IPS-20b (cell line): ENCODE results near the gene WDR19.
A peak's percentile ranks its signal among the peaks of the same experiment; 100 is the strongest.
"Not testable (repeated sequence)": the region's sequence is repeated elsewhere in the genome, so short reads cannot be mapped to it uniquely, and the experiment has no call there.

Experiments used
- H3K27ac ChIP-seq: one replicate; pipeline ENCODE4 v1.5.1; 2013; ENCODE audit warnings: low read length
- H3K27me3 ChIP-seq: 2 replicates; pipeline ENCODE4 v1.6.1; 2013; ENCODE audit warnings: mild to moderate bottlenecking, low read length, inconsistent platforms; ENCODE audit not compliant: insufficient read depth
- H3K36me3 ChIP-seq: 2 replicates; pipeline ENCODE4 v1.6.1; 2013; ENCODE audit warnings: low read depth, mild to moderate bottlenecking, inconsistent platforms, low read length, moderate library complexity; ENCODE audit not compliant: insufficient read depth
- H3K4me1 ChIP-seq: 2 replicates; pipeline ENCODE4 v1.6.1; 2013; ENCODE audit warnings: mild to moderate bottlenecking, control low read depth, inconsistent platforms, low read length, moderate library complexity; ENCODE audit not compliant: insufficient read depth
- H3K4me3 ChIP-seq: 2 replicates; pipeline ENCODE4 v1.5.1; 2013; ENCODE audit warnings: mild to moderate bottlenecking, low read length, inconsistent platforms
- H3K9ac ChIP-seq: 2 replicates; pipeline ENCODE4 v1.6.1; 2013; ENCODE audit warnings: low read depth, mild to moderate bottlenecking, inconsistent platforms, low read length, moderate library complexity
- H3K9me3 ChIP-seq: 2 replicates; pipeline ENCODE4 v1.6.1; 2013; ENCODE audit warnings: mild to moderate bottlenecking, low read depth, low read length, inconsistent platforms; ENCODE audit not compliant: insufficient read depth

WDR19 gene

GRCh38 chr4:39181905-39182638 is at the start of gene WDR19:
Gene WDR19, plus strand, starts transcription at chr4:39182529. Its CDS starts 29 bp downstream, at chr4:39182558.
- H3K27me3 ChIP-seq: peaks cover 11% of the 10 kb centered on the region

DNA sequence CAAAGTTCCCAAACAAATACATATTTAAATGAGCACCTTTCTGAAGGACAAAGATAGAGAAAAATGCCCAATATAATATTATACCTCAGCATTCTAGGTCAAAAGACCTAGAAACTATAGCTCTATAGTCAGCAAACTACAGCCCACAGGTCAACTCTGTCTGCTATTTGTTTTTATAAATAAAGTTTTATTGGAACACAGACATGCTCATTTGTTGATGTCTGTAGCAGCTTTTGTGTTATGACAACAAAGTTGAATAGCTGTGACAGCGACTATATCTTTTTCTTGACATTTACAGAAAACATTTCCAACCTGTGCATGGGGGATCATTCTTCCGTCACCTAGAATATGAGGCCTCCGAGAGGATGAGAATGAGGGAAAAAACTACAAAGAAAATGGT is 48.7 kb upstream of the WDR19 start:
- no peaks in the 10 kb centered on the region for H3K27me3 ChIP-seq

More at GRCh38 chr4:39181905-39182638, at the start of gene WDR19:
- H3K36me3 ChIP-seq: no peaks in the 10 kb centered on the region; the same call in none of the 2 replicates
- peaks cover 3% of the 10 kb centered on the region; the same call in 1 of the 2 replicates for H3K4me1 ChIP-seq
- no peaks in the 10 kb centered on the region for H3K9me3 ChIP-seq
- peak within 1 kb of the TSS; percentile 88 for H3K4me3 ChIP-seq
- no peak within 1 kb of the TSS for H3K27ac ChIP-seq
- H3K9ac ChIP-seq: peak within 1 kb of the TSS; percentile 67

DNA sequence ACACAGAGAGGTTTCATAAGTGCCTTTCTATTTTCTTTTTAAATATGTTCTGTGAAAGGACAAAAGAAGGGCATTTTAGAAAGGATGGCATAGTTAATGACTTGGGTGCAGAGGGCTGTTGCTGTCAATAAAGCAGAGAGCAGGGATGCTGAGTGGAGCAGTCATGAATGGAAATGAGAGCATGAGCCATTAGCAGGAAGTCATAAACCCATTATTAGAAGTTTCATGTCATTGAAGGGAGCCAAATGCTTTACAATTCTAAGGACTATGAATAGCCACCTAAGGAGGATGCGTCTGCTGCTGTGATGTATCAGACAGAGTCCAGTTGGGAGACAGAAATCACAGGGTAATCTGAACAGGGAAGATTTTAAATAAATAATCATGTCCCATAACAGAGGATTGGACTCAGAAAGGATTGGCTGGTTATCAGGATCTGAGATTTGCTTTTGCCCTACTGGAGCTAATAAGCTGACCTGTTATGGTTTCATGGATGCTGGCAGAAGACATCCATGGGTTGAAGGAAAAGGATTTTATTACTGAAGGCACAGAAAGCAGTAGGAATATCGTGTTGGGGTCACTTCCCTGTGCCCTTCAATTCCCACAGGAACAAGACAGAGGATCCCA is 47.5 kb upstream of the WDR19 start:
- Histone ChIP-seq H3K9me3 (peaks cover 3% of the 10 kb centered on the region; the same call in 1 of the 2 replicates), H3K4me3 (peak overlapping the region; percentile 19; the same call in 1 of the 2 replicates), H3K36me3 (no peaks in the 10 kb centered on the region), H3K27ac (no peak overlapping the region), H3K9ac (peak overlapping the region; percentile 23; the same call in 1 of the 2 replicates), H3K27me3 (no peaks in the 10 kb centered on the region), H3K4me1 (no peaks in the 10 kb centered on the region)

More for the DNA sequence above, 48.7 kb upstream of the WDR19 start:
- H3K36me3 ChIP-seq: no peaks in the 10 kb centered on the region
- no peak overlapping the region for H3K9ac ChIP-seq
- no peak overlapping the region for H3K27ac ChIP-seq
- H3K9me3 ChIP-seq: peaks cover 8% of the 10 kb centered on the region; the same call in 1 of the 2 replicates
- no peaks in the 10 kb centered on the region for H3K4me1 ChIP-seq
- H3K4me3 ChIP-seq: no peak overlapping the region

- not testable (repeated sequence) for H3K4me3 ChIP-seq, H3K9ac ChIP-seq, H3K4me1 ChIP-seq, H3K9me3 ChIP-seq, H3K27me3 ChIP-seq, H3K27ac ChIP-seq, H3K36me3 ChIP-seq
These were observed 44.1 kb upstream of the WDR19 start for GRCh38 chr4:39138227-39138626.

- Histone ChIP-seq H3K27me3 (no peaks in the 10 kb centered on the region), H3K27ac (no peak overlapping the region), H3K4me1 (no peaks in the 10 kb centered on the region), H3K9ac (no peak overlapping the region), H3K36me3 (no peaks in the 10 kb centered on the region), H3K4me3 (no peak overlapping the region), H3K9me3 (no peaks in the 10 kb centered on the region)
These were observed 36.1 kb upstream of the WDR19 start for GRCh38 chr4:39146211-39146610.

- H3K27me3 ChIP-seq: no peaks in the 10 kb centered on the region
- no peaks in the 10 kb centered on the region for H3K9me3 ChIP-seq
- H3K9ac ChIP-seq: no peak overlapping the region
- H3K27ac ChIP-seq: no peak overlapping the region
- no peaks in the 10 kb centered on the region for H3K4me1 ChIP-seq
- H3K36me3 ChIP-seq: no peaks in the 10 kb centered on the region
- no peak overlapping the region for H3K4me3 ChIP-seq
These were observed 28.3 kb upstream of the WDR19 start for GRCh38 chr4:39154009-39154408.

DNA sequence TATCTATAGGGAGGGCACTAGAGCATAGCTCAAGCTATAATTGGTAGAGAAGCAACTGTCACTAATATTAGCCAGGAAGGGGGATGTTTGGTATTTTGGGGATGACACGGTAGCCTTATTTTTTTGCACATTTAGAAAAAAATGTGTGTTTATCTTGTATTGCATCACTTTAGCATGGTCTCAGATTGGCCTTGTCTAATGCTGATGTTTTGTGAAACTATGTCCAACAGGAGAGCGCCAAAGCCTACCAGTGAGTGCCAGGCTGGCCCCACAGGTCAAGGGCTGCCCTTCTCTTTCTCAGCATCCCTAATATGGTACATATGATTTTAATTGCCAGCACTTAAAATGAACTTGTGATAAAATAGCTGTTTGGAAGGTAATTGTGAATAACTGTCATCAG is 24.8 kb upstream of the WDR19 start:
- Histone ChIP-seq H3K4me3 (no peak overlapping the region), H3K9me3 (no peaks in the 10 kb centered on the region), H3K36me3 (no peaks in the 10 kb centered on the region), H3K27me3 (no peaks in the 10 kb centered on the region), H3K4me1 (no peaks in the 10 kb centered on the region), H3K9ac (no peak overlapping the region), H3K27ac (no peak overlapping the region)

DNA sequence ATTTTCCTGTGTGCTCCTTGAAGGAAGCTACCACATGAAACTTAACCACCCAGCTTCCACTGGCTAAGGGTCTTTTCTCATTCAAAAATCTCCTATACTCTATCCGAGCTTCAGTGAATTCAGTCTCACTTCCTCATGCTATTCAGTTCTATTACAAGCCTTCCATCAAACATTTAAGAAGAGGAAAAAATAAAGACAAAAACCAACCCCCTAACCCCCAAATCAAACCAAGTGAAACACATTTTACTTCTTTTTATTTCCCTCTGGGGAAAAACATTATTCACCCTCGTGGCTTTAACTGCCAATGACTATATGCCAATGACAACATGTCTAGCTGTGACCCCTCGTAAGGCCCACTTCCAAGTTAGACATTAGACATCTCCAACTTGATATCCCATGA is 16.2 kb upstream of the WDR19 start:
- H3K36me3 ChIP-seq: no peaks in the 10 kb centered on the region
- no peak overlapping the region for H3K9ac ChIP-seq
- no peak overlapping the region for H3K4me3 ChIP-seq
- no peaks in the 10 kb centered on the region; the same call in 1 of the 2 replicates for H3K4me1 ChIP-seq
- no peak overlapping the region for H3K27ac ChIP-seq
- H3K27me3 ChIP-seq: no peaks in the 10 kb centered on the region
- H3K9me3 ChIP-seq: no peaks in the 10 kb centered on the region

- Histone ChIP-seq H3K4me1 (no peaks in the 10 kb centered on the region; the same call in 1 of the 2 replicates), H3K27me3 (no peaks in the 10 kb centered on the region)
These were observed 15.7 kb upstream of the WDR19 start for GRCh38 chr4:39166669-39167068.

GRCh38 chr4:39169426-39169825 is 12.9 kb upstream of the WDR19 start:
- Histone ChIP-seq H3K27ac (no peak overlapping the region), H3K4me3 (no peak overlapping the region), H3K4me1 (no peaks in the 10 kb centered on the region; the same call in 1 of the 2 replicates), H3K9me3 (no peaks in the 10 kb centered on the region), H3K9ac (no peak overlapping the region), H3K27me3 (no peaks in the 10 kb centered on the region), H3K36me3 (no peaks in the 10 kb centered on the region)

More at GRCh38 chr4:39166669-39167068, 15.7 kb upstream of the WDR19 start:
- H3K4me3 ChIP-seq: no peak overlapping the region
- H3K9ac ChIP-seq: no peak overlapping the region
- H3K9me3 ChIP-seq: no peaks in the 10 kb centered on the region
- H3K36me3 ChIP-seq: no peaks in the 10 kb centered on the region
- H3K27ac ChIP-seq: no peak overlapping the region

DNA sequence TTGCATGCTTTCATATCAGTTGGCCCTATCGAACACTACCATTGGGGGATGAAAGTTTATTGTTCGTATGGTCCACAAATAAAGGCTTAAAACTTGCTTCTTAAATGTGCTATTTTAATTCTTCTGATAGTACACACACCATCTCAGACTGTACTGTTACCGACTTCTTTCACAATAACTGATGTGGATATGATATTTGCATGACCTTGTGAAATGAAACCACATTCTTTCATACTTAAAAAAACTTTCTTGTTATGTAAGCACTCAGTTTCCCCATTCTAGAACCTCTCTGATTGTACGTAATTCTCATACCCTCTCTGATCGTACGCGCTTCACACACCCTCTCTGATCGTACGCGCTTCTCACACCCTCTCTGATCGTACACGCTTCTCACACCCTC is 12.0 kb upstream of the WDR19 start:
- H3K4me1 ChIP-seq: no peaks in the 10 kb centered on the region; the same call in 1 of the 2 replicates
- no peaks in the 10 kb centered on the region for H3K27me3 ChIP-seq
- no peaks in the 10 kb centered on the region for H3K9me3 ChIP-seq
- no peak overlapping the region for H3K9ac ChIP-seq
- H3K4me3 ChIP-seq: no peak overlapping the region
- H3K36me3 ChIP-seq: no peaks in the 10 kb centered on the region
- H3K27ac ChIP-seq: no peak overlapping the region

DNA sequence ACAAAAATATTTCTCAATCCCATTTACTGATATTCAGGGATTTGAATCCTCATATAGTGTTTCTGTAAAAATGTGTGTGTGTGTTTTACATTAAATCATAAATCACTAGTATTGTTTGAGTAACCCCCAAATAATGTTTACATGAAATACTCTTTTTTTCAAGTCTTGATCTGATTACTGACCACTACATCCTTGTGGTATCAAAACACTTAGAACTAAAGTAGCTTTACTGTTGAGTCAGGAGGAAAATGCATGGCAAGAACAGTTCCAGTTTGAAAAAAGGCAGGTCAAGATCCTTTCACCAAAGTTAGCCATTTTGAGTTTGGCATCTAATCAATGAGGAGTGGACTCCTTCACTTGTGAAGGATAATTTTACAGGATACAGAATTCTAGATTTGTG is 3.6 kb upstream of the WDR19 start:
- H3K4me1 ChIP-seq: peaks cover 3% of the 10 kb centered on the region; the same call in 1 of the 2 replicates
- H3K9me3 ChIP-seq: no peaks in the 10 kb centered on the region
- no peak overlapping the region for H3K27ac ChIP-seq
- H3K27me3 ChIP-seq: peaks cover 9% of the 10 kb centered on the region
- H3K9ac ChIP-seq: no peak overlapping the region
- no peaks in the 10 kb centered on the region for H3K36me3 ChIP-seq
- no peak overlapping the region for H3K4me3 ChIP-seq
